Central memory CD8-positive, alpha-beta T cell (primary cell): Measurements from ENCODE around the gene STAG2.
"Not testable (repeated sequence)": the region's sequence is repeated elsewhere in the genome, so short reads cannot be mapped to it uniquely, and the experiment has no call there.

Experiments used
- ATAC-seq: fragments of 150-1000 bp; cut with Tn5 transposase; replicated peaks from 2 replicates; pipeline ENCODE4 v1.10.0; 2022; ENCODE audit warnings: mild to moderate bottlenecking, moderate FRiP score, moderate number of reproducible peaks; ENCODE audit not compliant: poor library complexity, severe bottlenecking; ENCODE audit errors: extremely low read depth
- DNase-seq, 2 donors: peaks; one replicate each; pipeline ENCODE4 v3.0.0; 2021; ENCODE audit warnings: low spot score in 2 of 2
- H3K27ac Mint-ChIP-seq: one replicate; pipeline ENCODE4 v1.8.0; 2022; ENCODE audit warnings: low read depth, mild to moderate bottlenecking, moderate library complexity, mixed read lengths
- H3K27me3 Mint-ChIP-seq: one replicate; pipeline ENCODE4 v1.8.0; 2022; ENCODE audit warnings: mixed read lengths
- H3K36me3 Mint-ChIP-seq: one replicate; pipeline ENCODE4 v1.8.0; 2022; ENCODE audit warnings: mild to moderate bottlenecking, moderate library complexity, mixed read lengths; ENCODE audit not compliant: insufficient read depth
- H3K4me1 Mint-ChIP-seq: one replicate; pipeline ENCODE4 v1.8.0; 2022; ENCODE audit warnings: mixed read lengths
- H3K4me3 Mint-ChIP-seq: one replicate; pipeline ENCODE4 v1.8.0; 2022; ENCODE audit warnings: mild to moderate bottlenecking, moderate library complexity, mixed read lengths
- H3K9me3 Mint-ChIP-seq: one replicate; pipeline ENCODE4 v1.8.0; 2022; ENCODE audit warnings: mixed read lengths

Gene STAG2

DNA sequence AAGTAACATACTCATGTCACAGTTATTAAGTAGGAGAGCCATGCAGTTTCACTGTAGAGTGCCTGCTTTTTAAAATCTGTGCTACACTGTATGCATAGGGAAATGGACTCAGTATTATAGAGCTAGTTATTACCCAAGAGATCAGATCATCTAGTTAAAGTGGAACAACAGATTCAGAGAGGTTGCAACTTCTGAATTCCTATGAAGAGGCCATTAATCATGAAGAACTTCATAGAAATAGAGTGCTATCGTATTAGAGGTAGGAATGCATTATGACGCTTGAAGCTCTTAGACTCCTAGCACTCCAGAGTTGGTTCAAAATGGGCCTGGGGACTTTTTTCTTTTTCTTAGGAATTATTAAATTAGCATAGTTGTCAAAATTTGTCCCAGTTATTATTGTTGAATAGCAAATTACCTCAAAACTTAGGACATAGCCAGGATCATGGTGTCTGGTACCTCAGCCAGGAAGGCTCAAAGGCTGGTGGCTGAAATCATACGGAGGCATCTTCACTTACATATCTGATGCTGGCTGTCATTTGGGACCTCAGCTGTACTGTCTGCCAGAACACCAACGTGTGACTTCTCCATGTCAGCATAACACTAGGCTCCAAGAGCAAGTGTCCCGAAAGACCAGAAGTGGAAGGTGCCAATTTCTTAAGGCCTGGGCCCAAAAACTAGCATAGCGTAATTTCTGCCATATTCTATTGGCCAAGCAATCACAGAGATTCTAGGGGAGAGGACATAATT is 125.7 kb downstream of the STAG2 start:
- Mint-ChIP-seq H3K36me3 (peaks cover 50% of the 10 kb centered on the region), H3K4me3 (no peak overlapping the region), H3K9me3 (no peaks in the 10 kb centered on the region), H3K27ac (peak overlapping the region; percentile 82), H3K27me3 (no peaks in the 10 kb centered on the region), H3K4me1 (peaks cover 30% of the 10 kb centered on the region)
- ATAC-seq (no peak), DNase-seq (no peak)

DNA sequence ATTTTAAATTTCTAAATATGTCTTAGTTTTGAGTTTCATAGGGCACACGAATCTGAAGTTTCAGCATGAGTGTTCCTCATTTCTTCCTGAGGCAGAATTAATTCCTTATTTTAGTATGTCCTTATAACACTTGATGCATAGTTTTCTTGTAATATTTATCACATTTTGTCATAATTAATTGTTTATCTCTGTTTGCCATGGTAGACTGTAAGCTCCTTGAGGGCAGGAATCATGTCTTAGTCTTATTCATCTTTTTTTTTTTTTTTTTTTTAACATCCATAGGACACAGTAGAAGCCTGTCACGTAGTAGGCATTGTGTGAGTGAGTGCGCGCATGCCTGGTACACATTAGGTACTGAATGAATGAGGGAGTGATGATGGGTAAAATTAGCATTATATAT is 131.7 kb downstream of the STAG2 start:
- Mint-ChIP-seq H3K9me3 (no peaks in the 10 kb centered on the region), H3K36me3 (peaks cover 55% of the 10 kb centered on the region), H3K4me3 (no peak overlapping the region), H3K27me3 (no peaks in the 10 kb centered on the region), H3K4me1 (peaks cover 10% of the 10 kb centered on the region), H3K27ac (no peak overlapping the region)
- no peak for DNase-seq
- ATAC-seq = no peak

DNA sequence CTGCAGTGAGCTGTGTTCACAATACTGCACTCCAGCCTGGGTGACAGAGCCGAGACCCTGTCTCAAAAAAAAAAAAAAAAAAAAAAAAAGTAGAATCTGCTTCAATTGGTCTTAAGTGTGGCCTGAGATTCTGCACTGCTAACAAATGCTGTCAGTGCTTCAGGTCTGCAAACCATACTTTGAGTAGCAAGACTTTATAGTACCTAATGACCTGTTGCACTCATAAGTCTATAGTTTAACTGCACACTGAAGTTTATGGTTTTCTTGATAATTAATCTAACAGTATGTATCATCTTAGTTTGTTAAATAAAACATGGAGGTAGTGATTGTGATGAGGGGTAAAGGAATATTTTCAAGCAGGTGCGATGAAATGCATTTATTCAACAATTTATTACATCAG is 135.6 kb downstream of the STAG2 start:
- Mint-ChIP-seq H3K4me1 (no peaks in the 10 kb centered on the region), H3K36me3 (peaks cover 41% of the 10 kb centered on the region), H3K27ac (no peak overlapping the region), H3K4me3 (no peak overlapping the region), H3K9me3 (no peaks in the 10 kb centered on the region), H3K27me3 (no peaks in the 10 kb centered on the region)
- ATAC-seq = no peak
- DNase-seq = no peak

DNA sequence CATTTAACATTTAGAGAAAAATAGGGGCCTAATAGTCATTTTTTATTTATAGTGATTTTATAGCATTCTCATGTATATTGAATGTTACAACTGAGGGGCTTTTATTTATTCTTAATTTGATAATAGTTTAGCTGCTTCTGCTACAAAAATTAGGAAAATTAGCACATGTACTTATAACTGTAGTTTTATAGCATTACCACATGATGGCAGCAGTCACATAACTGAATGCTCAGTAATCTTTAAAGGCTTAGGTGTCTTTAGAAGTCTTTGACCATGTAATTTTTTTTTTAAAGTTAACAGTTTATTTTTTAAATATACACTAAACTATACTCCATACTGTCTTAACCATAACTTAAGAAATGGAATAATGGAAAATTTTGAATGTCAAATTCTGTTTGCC is 136.6 kb downstream of the STAG2 start:
- Mint-ChIP-seq H3K27me3 (no peaks in the 10 kb centered on the region), H3K4me3 (no peak overlapping the region), H3K36me3 (peaks cover 32% of the 10 kb centered on the region), H3K27ac (peak overlapping the region; percentile 32), H3K4me1 (no peaks in the 10 kb centered on the region), H3K9me3 (no peaks in the 10 kb centered on the region)
- DNase-seq (no peak), ATAC-seq (no peak)

DNA sequence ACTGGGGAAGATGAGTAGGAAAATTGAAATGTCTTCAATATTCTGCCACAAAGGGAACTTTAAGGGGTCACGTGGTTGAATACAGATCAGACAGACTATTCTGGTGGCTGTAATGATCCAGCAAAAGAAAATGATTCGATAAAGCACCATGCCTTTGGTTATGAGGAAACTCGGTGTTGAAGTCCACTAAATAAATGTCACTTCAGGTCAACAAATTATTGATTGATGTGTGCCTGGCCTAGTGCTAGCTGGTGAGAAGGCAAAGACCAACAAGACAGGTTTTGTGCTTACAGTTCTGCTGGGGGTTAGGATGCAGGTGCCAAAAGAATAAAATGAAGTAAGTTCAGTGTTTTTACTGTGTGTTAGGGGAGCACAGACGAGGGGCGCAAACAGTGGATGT is 142.5 kb downstream of the STAG2 start:
- H3K27ac Mint-ChIP-seq = no peak overlapping the region
- H3K9me3 Mint-ChIP-seq = no peaks in the 10 kb centered on the region
- no peak for DNase-seq
- no peak for ATAC-seq
- H3K27me3 Mint-ChIP-seq = no peaks in the 10 kb centered on the region
- no peak overlapping the region for H3K4me3 Mint-ChIP-seq
- peaks cover 10% of the 10 kb centered on the region for H3K36me3 Mint-ChIP-seq
- H3K4me1 Mint-ChIP-seq = peaks cover 5% of the 10 kb centered on the region

DNA sequence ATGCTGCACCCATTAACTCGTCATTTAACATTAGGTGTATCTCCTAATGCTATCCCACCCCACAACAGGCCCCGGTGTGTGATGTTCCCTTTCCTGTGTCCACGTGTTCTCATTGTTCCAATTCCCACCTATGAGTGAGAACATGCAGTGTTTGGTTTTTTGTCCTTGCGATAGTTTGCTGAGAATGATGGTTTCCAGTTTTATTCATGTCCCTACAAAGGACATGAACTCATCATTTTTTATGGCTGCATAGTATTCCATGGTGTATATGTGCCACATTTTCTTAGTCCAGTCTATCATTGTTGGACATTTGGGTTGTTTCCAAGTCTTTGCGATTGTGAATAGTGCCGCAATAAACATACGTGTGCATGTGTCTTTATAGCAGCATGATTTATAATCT is 143.0 kb downstream of the STAG2 start:
- not testable (repeated sequence) for H3K4me1 Mint-ChIP-seq, DNase-seq, H3K9me3 Mint-ChIP-seq, ATAC-seq, H3K27ac Mint-ChIP-seq, H3K36me3 Mint-ChIP-seq, H3K27me3 Mint-ChIP-seq, H3K4me3 Mint-ChIP-seq

DNA sequence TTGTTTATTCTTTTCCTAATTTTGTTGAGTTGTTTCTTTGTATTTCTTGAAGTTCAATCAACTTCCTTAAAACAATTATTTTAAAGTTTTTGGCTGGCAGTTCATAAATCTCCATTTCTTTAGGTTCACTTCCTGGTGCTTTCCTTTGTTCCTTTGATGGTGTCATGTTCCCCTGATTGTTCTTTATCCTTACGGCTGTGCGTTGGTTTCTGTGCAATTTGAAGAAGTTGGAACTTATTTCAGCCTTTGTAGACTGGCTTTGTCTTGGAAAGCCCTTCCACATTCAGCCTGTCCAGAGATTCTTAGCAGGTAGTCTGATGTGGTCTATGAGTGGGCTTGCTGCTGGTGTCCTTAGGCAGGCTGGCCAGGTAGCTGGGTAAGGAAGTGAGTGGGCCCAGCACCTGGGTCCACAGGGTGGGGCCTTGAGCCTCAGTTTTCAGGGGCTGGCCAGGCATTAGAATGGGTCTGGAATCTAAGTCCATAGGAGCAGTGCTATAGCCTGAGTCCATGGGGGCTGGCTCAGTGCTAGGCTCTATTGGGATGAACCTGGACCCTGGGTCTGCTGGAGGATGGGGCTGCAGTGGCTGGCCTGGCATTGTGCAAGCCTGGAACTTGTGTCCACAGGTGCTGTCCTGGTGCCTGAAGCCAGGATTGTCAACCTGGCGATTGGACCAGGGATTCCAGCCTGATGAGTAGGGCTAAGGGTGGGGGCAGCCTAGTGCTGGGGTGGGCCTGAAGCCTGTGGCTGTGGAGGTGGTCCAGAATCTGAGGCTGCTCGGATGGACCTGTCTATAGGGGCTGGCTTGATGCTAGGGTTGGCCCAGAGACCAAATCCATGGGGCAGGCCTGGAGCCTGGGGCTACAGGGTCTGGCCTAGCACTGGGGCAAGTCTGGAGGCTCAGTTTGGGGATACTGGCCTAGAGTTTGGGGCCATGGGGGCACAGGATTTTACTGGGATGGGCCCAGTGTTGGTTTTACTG is 152.4 kb downstream of the STAG2 start:
- Mint-ChIP-seq H3K36me3 (peaks cover 5% of the 10 kb centered on the region), H3K27me3 (no peaks in the 10 kb centered on the region), H3K9me3 (no peaks in the 10 kb centered on the region), H3K4me3 (no peak overlapping the region), H3K4me1 (no peaks in the 10 kb centered on the region), H3K27ac (no peak overlapping the region)
- ATAC-seq (no peak), DNase-seq (no peak)

DNA sequence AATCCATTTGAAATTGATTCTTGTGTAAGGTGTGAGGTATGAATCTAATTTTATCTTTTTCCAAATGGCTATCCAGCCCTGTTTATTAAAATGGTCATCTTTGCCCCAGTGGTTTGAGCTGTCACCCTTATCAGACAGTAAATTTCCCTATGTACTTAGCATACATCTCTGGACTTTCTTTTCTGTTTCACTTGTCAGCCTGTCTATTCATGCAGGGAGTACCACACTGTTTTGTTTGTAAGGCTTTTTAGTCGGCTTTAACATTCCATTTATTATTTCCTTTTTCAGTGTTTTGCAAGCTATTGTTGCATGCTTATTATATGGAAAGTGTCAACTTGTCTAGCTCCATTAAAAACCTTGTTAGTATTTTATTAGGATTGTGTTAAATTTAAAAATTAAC is 155.8 kb downstream of the STAG2 start:
- Mint-ChIP-seq H3K4me3 (no peak overlapping the region), H3K27me3 (no peaks in the 10 kb centered on the region), H3K27ac (no peak overlapping the region), H3K36me3 (peaks cover 2% of the 10 kb centered on the region), H3K9me3 (no peaks in the 10 kb centered on the region), H3K4me1 (no peaks in the 10 kb centered on the region)
- no peak for ATAC-seq
- no peak for DNase-seq

DNA sequence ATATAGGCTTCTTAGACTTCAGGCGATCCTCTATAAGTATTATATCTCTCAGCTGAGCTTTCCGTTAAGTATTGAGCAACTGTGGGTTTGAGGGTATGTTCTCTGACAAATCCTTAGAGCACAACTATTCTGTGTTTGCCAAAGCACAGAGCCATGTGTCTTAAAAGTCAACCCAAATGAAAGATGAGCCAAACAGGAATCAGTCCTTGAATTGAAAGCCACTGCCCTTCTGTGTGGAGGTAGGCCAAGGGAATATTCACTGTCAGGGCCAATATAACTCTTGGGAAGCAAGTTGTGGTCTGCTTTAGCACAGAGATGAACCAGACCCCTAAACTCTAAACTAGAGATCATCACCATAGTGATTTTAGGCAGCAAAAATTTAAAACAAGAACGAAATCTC is 164.0 kb downstream of the STAG2 start:
- DNase-seq = no peak
- H3K4me3 Mint-ChIP-seq = no peak overlapping the region

DNA sequence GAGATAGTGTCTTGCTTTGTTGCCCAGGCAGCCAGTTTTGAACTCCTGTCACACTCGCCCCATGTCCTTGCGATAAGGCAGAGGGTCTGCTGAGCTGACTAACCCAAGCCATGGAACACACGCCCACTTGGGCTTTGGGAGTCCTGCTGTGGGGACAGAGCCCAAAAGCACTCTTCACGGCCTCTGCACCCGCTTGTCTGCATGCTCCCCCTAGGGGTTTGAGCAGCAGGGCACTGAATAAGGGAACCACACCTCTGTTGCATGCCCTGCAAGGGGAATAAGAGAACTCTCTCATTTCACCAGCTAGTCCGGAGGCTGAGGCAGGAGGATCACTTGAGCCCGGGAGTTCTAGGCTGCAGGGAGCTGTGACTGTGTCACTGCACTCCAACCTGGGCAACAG is 166.0 kb downstream of the STAG2 start:
- ATAC-seq = no peak
- no peak for DNase-seq
- no peaks in the 10 kb centered on the region for H3K36me3 Mint-ChIP-seq
- no peaks in the 10 kb centered on the region for H3K4me1 Mint-ChIP-seq
- no peaks in the 10 kb centered on the region for H3K9me3 Mint-ChIP-seq
- H3K4me3 Mint-ChIP-seq = no peak overlapping the region
- no peak overlapping the region for H3K27ac Mint-ChIP-seq
- no peaks in the 10 kb centered on the region for H3K27me3 Mint-ChIP-seq

More for the DNA sequence above, 164.0 kb downstream of the STAG2 start:
- no peak overlapping the region for H3K27ac Mint-ChIP-seq
- no peaks in the 10 kb centered on the region for H3K36me3 Mint-ChIP-seq
- H3K27me3 Mint-ChIP-seq = no peaks in the 10 kb centered on the region
- ATAC-seq = no peak
- H3K9me3 Mint-ChIP-seq = no peaks in the 10 kb centered on the region
- no peaks in the 10 kb centered on the region for H3K4me1 Mint-ChIP-seq

DNA sequence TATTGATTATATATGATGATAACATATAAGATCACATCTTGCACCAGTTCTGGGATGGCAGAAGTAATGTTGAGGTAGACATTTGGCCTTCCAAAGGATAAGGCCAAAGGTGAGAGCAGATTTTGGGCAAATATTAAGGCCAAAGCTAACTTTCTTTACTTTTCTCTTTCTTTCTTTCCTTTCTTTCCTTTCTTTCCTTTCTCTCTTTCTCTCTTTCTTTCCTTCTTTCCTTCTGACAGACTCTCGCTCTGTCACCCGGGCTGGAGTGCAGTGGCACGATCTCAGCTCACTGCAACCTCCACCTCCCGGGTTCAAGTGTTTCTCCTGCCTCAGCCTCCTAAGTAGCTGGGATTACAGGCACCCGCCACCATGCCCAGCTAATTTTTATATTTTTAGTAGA is 170.9 kb downstream of the STAG2 start:
- H3K27me3 Mint-ChIP-seq, H3K27ac Mint-ChIP-seq, H3K36me3 Mint-ChIP-seq, H3K4me1 Mint-ChIP-seq, H3K9me3 Mint-ChIP-seq, DNase-seq, ATAC-seq, H3K4me3 Mint-ChIP-seq: not testable (repeated sequence)

DNA sequence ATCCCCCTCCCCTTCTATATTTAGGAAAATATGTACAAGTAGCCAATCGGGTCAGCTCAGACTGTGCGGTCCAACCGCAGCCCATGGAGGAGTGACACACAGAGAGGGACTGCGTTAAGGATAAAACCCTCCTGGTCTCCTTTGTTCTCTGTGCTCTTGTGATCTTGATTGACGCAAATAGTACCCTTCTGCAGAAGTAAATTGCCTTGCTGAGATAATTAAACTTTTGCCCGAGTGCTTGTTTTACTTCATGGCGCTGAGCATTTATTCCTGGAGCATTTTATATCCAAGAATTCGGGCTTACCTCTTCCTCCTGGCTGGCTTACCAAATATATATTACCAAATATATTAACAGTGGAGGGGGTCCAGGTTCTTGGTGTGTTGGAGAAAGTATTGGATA is 184.2 kb downstream of the STAG2 start:
- no peak overlapping the region for H3K4me3 Mint-ChIP-seq
- ATAC-seq = no peak

DNA sequence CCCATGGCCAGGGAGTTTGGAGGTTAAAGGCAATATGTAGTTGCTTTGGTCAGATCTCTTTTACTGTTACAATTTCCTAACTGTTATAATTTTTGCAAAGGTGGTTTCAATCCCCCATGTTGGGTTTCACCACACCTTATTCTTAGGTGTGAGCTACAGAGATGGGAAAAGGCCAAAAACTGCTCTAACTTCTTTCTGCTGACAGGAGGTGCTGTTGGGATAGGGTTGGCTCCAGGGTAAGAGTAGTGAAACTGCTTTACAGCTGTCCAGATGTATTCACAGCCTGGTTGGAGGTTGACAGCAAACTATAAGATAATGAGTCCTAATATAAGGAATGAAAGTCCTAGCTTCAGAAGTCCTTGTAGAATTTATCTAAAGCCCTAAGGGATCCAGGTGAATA is 189.7 kb downstream of the STAG2 start:
- Mint-ChIP-seq H3K27ac (no peak overlapping the region), H3K9me3 (no peaks in the 10 kb centered on the region), H3K4me3 (no peak overlapping the region), H3K4me1 (no peaks in the 10 kb centered on the region), H3K36me3 (peaks cover 1% of the 10 kb centered on the region), H3K27me3 (no peaks in the 10 kb centered on the region)
- DNase-seq (no peak), ATAC-seq (no peak)

More for the DNA sequence above, 184.2 kb downstream of the STAG2 start:
- no peak for DNase-seq
- H3K27ac Mint-ChIP-seq = no peak overlapping the region
- no peaks in the 10 kb centered on the region for H3K4me1 Mint-ChIP-seq
- no peaks in the 10 kb centered on the region for H3K9me3 Mint-ChIP-seq
- no peaks in the 10 kb centered on the region for H3K27me3 Mint-ChIP-seq
- H3K36me3 Mint-ChIP-seq = no peaks in the 10 kb centered on the region
